T follicular helper cell (primary cell): ENCODE results near the gene CFAP251.

Experiments used
- DNase-seq: peaks from one replicate; pipeline ENCODE4 v3.0.0-alpha.2; 2020; ENCODE audit warnings: low read depth

CFAP251 gene

DNA sequence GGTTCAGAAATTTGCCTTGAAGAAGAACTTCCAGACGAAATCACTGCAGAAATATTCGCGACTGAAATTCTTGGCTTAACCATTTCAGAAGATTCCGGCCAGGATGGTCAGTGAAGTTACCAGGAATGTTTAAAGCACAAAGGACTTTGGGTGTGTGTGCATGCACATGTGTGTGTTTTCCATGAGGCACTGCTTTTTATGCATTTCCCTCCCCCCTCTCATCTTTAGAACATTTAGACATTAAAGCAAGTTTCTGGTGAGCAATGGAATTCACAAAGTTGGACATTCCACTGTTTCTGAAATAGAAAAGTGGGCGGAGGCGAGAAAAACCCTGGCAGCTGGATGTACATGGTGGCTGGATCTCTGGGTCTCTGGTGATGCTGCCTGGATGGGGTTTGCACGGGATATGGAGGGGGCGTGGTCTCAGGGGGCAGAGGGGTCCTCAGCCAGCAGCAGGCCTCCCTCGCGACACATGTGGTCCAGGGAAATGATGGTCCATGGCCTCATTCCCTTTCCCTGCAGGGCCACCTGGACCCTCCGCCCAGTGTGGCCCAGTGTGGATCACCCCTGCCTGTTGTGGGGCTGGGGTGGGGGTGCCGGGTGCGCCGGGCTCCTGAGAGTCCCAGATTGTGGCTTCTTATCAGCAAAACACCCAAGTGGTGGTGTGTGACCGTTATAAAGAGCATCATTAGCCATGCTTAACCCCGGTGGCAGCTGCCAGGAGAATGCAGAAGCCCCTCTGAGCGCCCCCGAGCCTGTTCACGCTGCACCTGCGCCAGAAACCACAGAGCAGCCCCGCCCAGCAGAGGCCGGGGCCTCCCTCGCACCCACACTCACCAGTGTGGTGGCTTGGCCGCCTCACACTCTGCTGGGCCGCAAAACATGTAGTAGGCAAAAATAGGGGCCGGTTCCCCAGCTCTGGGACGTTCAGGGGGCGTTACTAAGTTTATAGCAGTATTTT, 85.5 kb downstream of the CFAP251 start:
- DNase-seq = no peak

DNA sequence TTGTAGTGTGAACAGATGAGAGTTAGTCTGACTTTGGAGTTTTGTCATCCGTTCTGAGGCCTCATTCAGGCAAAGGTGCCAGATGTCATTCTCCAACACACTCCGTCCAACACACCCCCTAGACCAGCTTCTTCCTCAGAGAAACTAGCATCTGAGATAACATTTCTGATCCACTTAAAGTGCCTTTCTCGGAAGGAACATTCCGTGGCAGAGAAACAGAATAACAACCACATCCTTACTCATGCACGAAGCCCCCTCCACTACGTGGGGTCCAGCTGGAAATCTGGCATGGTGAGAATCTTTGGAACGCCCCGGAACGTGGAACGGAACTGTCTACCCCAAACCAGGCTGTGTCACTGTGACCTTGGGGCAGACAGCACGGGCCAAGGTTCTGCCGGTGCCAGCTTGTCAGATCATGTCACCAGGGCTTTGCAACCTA, 86.3 kb downstream of the CFAP251 start:
- DNase-seq = no peak

DNA sequence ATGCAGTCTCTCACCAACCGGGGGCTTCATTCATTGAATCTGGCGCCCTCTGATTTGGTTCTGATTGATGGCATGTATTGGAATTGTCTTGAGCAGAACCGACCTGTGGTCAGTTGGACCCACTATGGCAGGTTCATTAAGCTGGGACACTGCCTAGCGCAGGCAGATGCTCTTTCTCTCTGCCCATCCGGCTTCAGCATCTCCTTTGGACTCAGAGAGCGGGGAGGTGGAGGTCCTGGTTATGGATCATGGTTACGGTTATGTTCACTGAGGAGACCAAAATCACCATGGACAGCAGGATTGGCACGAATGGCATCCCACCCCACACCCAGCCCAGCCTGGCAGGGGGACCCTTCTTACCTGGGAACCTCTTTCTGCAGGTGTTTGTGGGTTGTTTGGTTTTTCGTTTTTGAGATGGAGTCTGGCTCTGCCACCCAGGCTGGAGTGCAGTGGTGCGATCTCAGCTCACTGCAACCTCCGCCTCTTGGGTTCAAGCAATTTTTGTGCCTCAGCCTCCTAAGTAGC, 86.9 kb downstream of the CFAP251 start:
- DNase-seq = no peak

DNA sequence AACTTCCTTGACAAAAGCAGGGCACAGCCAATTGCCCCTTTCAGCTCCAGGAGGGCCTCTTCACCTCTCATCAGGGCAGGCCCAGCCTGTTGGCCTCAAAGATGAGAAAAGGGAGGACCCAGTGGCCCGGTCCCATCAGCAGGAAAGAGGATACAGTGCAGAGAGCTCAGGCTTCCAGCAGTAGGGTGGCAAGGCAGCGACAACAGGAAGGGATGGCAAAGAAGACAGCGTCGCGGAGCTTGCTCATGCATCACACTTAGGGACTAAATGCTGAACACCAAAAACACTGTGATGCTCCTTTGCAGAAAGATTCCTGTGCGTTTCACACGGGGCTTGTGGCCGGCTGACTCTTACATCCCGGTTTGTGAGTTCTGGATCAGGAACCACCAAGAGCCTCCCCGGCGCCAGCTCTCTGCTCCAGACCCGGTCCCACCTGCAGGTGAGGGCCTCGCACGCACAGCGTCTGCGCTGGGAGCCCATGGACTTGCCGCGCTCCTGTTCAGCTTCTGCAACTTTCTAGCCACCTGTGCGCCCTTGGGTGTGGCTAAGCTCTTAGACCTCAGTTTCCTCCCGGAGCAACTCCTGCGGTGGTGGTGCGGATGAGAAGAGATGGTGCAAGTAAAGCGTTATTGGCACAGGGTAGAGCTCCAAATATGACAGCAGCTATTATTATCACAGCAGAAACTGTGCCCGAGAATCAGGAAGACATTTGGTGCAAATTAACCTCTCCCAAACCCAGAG, 88.0 kb downstream of the CFAP251 start:
- DNase-seq = no peak

DNA sequence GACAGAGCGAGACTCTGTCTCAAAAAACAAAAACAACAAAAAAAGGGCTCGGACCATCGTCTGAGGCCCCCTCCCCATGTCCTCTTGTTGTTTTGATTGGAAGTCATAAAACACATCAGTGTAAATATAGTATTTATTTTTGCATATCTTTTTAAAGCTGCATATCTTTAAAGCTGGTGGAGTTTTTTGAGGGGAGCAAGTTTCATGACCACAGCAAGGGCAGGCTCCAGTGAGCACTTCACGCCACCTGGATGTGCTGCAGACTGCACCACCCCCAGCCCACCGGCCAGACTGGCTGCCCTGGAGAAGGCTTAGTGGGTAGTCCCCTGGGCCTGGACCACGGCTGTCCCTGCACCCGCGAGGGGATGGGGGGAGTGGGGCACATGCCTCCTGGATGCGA, 91.3 kb downstream of the CFAP251 start:
- no peak for DNase-seq

DNA sequence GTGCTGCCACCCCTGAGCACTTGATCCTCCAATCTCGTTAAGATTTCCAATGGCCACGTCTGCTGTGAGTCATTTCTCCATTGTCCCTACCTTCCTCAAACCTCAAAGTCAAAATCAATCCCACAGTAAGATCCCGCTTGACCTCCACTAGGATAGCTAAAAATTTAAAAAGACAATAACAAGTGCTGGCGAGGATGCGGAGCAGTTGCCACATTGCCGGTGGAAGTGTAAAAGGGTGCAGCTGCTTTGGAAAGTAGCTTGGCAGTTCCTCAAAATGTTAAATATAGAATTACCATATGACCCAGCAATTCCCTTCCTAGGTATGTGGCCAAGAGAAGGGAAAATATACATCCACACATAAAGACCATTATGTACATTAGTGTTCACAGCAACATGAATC, 93.8 kb downstream of the CFAP251 start:
- DNase-seq = no peak

DNA sequence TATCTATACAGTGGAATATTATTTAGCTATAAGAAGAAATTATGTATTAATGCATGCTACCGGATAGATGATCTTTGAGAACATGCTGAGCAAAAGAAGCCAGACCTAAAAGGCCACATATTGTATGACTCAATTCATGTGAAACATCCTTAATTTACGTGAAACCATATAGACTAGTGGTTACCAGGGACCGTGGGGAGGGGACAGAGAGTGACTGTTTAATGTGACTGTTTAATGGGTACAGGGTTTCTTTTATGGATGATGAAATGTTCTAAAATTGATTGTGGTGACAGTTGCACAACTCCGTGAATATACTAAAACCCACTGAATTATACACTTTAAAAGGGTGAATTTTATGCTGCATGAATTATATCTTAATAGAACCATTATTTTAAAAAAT, 94.7 kb downstream of the CFAP251 start:
- DNase-seq = no peak

DNA sequence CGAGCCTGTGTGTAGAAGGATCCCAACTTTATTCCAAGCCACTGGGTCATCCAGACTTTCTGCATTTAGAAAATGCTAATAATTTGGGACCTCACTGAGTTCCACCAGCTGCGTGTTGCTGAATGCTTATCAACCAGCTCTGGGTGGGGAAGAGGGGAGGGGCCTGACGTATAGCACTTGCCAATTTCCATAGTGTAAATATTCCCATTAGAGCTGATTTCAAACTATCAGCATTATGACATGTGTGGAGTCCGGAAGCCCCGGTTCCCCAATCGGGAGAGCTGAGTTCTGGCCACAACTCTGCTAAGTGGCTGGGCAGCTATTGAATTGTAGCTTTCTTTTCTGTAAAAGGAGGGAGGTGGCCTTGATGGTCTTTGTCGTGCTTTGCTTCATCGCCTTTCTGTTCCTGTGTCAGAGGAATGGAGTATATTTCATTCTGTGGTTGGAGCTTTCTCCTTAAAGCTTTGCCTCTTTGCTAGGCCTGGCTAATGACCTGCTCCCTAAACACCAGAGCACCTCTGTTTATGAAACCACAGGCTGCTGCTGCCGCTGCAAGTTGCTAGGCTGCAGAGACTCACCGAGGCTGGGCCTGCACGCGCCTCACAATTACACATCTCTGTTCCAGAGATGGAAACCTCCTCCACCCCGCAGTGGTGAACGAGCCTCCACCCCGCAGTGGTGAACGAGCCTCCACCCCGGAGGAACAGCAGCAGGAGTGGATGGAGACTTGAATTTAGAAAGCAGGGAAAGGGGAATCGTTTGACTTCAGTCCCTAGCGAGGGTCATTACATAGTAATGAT, 95.6 kb downstream of the CFAP251 start:
- no peak for DNase-seq

DNA sequence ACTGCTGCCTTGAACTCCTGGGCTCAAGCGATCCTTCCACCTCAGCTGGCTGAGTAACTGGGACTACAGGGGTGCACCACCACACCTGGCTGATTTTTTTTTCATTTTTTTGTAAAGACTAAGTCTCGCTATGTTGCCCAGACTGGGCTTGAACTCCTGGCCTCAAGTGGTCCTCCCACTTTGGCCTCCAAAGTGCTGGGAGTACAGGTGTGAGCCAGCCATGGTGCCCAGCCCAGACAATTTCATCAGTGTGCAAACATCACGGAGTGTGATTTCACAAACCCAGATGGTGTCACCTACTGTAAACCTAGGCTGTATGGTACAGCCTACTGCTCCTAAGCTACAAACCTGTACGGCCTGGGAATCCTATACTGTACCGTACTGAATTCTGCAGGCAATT, 96.4 kb downstream of the CFAP251 start:
- DNase-seq = no peak

DNA sequence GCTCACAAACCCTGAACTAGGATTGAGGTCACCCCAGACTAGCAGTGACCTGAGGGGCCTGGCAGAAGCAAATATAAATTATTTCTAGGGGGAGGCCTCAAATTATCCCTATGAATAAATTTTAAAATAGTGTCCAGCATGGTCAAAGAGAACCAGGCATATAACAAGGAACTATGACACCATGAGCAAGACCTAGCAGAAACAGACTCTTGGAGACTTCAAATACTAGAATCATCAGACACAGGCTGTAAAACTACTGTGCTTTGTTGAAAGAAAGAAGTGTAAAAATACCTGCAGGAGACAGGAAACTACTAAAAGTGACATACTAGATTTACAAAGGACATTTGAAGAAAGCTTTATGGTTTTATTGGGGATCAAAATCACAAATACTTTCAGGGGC, 100.1 kb downstream of the CFAP251 start:
- no peak for DNase-seq

DNA sequence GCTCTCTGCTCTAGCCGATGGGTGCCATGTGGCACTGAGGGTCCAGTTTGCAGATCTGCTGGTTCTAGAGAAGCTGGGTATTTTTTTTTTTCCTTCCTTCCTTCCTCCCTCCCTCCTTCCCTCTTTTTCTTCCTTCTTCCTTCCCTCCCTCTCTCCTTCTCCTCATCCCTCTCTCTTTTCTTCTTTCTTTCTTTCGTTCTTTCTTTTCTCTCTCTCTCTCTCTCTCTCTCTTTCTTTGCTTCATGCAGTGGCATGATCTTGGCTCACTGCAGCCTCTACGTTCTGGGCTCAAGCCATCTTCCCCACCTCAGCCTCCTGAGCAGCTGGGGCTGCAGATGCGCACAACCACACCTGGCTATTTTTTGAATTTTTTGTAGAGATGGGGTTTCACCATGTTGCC, 100.5 kb downstream of the CFAP251 start:
- DNase-seq = no peak

DNA sequence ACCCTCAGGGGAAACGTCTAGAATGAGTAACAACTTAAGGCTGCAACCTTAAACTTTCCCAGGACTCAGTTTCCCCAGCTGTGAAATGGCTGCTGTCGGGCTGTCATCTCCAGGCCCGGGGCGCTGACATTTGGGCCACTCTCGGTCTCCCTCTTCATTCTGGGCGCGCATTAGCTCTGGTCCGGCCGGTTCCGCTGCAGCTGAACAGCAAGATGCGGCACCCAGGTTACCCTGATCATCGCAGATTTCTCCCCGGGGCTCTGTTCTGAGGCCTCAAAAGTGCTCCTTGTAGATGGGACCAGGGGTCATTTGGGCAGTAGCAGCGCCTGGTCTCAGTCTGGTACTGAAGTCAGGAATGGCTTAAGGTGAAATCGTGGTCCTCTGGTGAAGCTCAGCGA, 102.4 kb downstream of the CFAP251 start:
- DNase-seq = no peak

DNA sequence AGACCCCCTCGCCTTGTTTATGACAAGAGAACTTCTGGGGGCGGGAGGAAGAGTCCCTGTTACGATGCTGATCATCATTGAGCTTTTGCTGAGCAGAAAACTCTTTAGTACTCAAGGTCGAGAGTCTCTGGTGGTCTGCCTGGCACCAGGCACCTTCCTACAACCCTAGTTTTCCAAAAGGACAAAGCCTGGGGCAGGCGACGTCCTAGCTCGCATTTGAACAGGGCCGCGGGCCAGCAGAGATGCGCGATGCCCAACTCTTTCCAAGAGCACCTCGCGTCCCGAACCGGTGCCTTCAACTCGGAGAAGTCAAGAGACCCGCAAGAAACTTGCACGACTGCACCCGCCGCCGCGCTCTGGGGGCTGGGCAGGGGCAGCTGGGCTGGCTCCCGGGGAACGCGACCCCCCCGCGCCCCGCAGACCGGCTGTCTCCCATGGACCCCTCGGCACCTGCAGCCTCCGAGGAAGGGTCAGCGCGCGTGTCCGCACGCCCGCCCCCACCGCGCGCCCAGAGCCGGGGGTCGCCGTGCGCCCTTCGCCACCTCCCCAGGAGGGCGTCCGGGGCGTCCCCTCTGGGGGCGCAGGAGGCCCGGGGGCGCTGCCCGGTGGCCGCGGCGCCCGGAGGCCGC, 102.9 kb downstream of the CFAP251 start:
- no peak for DNase-seq

DNA sequence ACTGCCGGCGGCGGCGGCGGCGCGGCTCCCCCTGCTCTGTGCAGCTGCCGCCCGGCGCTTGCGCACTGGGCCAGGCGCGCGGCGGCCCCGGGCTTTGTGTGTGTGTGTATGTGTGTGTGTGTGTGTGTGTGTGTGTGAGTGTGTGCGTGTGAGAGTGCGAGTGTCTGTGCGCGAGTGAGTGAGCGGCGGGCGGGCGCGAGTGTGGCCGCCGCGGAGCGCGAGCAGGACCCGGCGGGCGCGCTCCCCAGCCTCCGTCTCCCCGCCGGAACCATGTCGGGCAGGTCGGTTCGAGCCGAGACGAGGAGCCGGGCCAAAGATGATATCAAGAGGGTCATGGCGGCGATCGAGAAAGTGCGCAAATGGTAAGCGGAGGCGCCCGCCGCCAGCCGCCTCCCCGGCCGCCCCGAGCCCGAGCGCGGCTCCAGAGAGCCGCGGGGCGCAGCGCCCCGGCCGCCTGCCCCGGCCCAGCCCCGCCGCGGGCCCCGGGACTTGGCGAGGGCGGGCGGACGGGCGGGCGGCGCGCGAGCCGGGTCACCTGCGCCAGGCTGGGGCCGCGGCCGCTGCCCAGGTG, 103.5 kb downstream of the CFAP251 start, which contains the start of gene BCL7A:
BCL7A (plus strand) TSS at position 63 of the 571 bp plus-strand sequence; CDS start at position 271, 208 bp downstream.
- peak; percentile 31 for DNase-seq

DNA sequence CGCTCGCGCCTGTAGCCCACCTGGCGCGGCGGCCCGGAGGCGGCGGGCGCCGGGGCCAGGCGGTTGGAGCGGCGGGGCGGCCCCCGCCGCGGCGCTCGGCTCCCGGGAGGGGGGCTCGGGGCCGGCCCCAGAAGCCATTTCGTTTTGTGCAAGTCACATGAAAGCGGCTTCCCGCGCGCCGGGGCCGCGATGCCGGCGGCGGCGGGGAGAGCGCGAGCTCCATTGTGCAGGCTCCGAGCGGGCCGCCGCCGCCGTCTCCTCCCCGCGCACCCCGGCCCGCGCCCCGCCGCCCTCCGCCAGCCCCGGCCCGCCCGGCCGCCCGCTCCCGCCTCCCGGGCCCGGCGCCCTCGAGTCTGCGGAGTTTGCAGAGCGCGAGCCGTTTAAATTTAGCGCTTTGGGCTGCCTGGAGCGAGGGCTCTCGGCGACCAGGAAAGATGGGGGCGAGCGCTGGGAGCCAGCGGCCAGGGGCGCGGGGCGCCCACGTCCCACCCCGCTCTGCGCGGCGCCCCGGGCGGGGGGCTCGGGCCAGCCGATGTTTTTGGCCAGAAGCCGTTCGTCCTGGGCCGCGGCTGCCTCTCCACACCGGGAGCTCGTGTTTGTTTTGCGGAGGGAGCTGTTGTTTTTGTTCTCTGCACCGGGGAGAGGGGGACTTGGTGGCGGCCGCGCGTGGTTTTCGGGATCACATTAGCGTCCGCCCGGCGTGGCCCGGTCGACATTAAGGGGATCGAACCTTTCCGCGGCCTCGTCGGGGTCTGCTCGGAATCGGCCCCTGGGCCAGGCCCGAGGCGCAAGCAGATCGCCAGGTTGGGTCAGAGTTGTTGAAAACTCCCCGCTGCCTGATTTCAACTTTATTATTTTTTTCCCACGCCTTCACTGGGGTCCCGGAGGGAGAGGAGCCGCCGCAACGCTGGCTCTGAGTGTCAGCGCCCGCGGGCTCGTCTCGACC, 104.3 kb downstream of the CFAP251 start:
- DNase-seq = peak; percentile 26

DNA sequence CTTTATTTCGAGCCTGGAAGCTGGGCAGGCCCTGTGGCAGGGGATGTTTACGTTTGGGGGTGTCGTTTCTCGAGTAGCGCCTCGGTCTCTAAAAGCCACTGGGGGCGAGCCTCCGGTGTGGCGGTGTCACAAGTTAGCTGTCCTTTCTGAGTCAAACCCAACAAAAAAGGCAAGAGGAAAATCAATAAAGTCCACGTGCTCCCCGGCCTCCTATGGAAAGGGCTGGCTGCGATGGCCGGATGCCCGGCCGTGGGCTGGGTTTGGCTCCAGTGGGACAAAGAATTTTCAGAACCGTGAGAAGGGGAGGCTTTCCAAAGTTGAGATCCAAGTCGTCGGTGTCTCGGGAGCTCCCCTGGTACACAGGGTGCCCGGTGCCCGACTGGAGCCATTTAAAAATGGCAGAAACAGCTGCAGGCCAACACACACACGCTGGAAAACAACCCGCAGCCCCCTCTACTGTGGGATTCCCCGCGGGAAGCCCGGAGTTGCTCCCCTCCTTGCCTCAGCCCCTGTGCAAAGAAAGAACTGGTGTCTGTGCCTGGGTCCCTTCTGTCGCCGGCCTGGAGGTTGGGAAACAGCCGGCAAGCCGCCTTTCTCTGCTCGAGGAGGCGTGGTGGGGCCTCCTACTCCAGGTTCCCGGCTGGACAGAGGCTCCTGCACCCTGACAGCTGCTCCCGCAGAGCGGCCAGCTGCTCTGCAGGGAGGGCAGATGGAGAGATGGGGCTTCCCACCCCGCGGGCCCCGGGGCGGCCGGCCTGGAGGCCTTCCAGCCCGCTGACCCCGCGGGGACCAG, 105.1 kb downstream of the CFAP251 start:
- no peak for DNase-seq

DNA sequence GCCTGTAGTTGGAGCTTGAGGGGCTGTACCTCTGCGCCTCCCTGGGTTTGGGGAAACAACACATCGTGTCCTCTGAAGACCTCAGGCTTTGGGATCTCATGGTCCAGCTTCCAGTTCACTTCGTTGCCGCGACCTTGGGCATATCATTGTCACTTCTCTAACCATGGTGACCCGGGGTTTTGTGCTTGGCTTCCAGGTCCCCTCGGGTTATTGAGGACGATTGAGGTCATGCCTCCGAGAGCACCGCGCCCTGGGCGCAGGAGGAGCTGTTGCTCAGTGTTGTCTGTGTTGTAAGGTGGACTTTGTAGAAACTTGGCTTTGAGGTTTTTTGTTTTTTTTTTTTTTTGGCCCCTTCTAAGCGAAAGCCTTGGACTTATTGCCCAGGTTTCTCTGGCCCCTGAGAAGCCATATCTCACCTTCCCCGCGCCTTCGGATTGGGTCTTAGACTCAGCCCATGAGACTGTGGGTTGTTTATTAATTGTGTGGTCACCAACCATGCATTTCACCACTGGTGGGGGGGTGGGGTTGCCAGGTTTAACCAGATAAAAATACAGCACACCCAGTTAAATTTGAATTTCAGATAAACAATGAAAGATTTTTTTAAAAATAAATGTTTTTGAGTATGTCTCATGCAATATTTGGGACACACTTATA, 105.9 kb downstream of the CFAP251 start:
- no peak for DNase-seq

DNA sequence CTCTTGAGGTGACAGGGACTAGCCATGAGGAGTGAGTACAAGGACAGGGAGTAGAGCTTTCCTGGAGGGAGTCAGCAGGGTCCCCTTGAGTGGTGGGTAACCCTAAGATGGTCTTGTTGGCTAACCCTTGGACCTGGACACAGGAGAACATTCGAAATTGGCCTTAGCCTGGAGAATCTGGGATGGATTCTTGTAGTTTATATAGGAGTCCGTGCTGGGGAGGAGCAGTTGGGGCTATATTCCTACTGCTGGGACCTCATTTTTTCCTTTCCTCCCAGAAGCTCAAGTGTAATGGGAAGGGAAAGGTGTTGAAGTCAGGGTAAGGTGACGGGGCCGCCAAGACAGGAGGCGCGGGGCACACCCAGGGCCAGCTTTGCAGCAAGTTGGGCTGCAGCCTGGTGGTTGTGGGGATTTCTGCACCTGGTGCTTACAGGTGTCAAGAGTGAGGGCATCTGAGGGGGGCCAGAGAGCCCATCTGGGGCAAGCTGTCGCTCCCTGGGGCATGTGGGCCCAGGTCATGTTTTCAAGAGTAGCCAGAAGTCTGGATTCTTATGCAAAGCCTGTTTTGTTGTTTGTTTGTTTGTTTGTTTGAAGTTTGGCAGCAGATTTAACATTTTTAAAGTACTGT, 108.4 kb downstream of the CFAP251 start:
- no peak for DNase-seq
